WTC11 (cell line): ENCODE measurements around the gene PPP3CA. TPM values are rescaled to one million over a fixed set of nuclear protein-coding genes. Genes with fewer than 3 reads are reported as not detected.

Experiments used
- ATAC-seq: fragments of 200-7000 bp; cut with Tn5 transposase; 2 replicates; pipeline ENCODE4 v1.10.0; 2021; ENCODE audit warnings: mild to moderate bottlenecking, moderate library complexity
- CTCF ChIA-PET: fragments of 300-600 bp; sonication (Branson Sonifier 250); formaldehyde crosslinking; loops from one replicate; lab custom pipeline; 2021; ENCODE audit warnings: antibody characterized with exemption; lab: Charles Lee
- POLR2A ChIA-PET: fragments of 350-600 bp; sonication (Branson Sonifier 250); formaldehyde crosslinking; loops from one replicate; lab custom pipeline; 2021; ENCODE audit warnings: antibody characterized with exemption; lab: Charles Lee
- DNase-seq: peaks from one replicate; pipeline ENCODE4 v3.0.0; 2021; ENCODE audit warnings: low spot score
- H3K27ac Mint-ChIP-seq: 2 replicates; pipeline ENCODE4 v1.8.0; 2021; ENCODE audit warnings: mixed read lengths
- H3K27me3 Mint-ChIP-seq: 2 replicates; pipeline ENCODE4 v1.8.0; 2021; ENCODE audit warnings: low read depth, mild to moderate bottlenecking, moderate library complexity, mixed read lengths
- H3K36me3 Mint-ChIP-seq: 2 replicates; pipeline ENCODE4 v1.8.0; 2021; ENCODE audit warnings: mixed read lengths
- H3K4me1 Mint-ChIP-seq: 2 replicates; pipeline ENCODE4 v1.8.0; 2022; ENCODE audit warnings: mixed read lengths
- H3K4me3 Mint-ChIP-seq: 2 replicates; pipeline ENCODE4 v1.8.0; 2021; ENCODE audit warnings: mild to moderate bottlenecking, moderate library complexity, mixed read lengths
- H3K9me3 Mint-ChIP-seq: 2 replicates; pipeline ENCODE4 v1.8.0; 2021; ENCODE audit warnings: mixed read lengths
- ELF4 ChIP-seq: sonication (generic); formaldehyde crosslinking; IDR thresholded peaks from 2 replicates; pipeline ENCODE4 v1.8.1; 2022; ENCODE audit warnings: low read depth, mild to moderate bottlenecking, moderate library complexity, missing genetic modification reagents
- EMX1 ChIP-seq: fragments of 250-450 bp; sonication (Bioruptor Pico); IDR thresholded peaks from 2 replicates; pipeline ENCODE4 v1.8.0; 2021; ENCODE audit warnings: mild to moderate bottlenecking
- ESRRA ChIP-seq: sonication (generic); formaldehyde crosslinking; IDR thresholded peaks from 2 replicates; pipeline ENCODE4 v1.8.1; 2022; ENCODE audit warnings: mild to moderate bottlenecking, missing genetic modification reagents, borderline replicate concordance
- FOXP1 ChIP-seq: sonication (generic); formaldehyde crosslinking; IDR thresholded peaks from 2 replicates; pipeline ENCODE4 v1.8.0; 2022; ENCODE audit warnings: missing genetic modification reagents, mild to moderate bottlenecking, moderate library complexity, borderline replicate concordance
- GABPB1 ChIP-seq: sonication (generic); formaldehyde crosslinking; IDR thresholded peaks from 2 replicates; pipeline ENCODE4 v1.8.1; 2023; ENCODE audit warnings: mild to moderate bottlenecking, missing genetic modification reagents
- GTF2I ChIP-seq: fragments of 250-450 bp; sonication (Bioruptor Pico); conservative IDR thresholded peaks from 2 replicates; pipeline ENCODE4 v1.4.0; 2021; ENCODE audit warnings: mild to moderate bottlenecking
- NR1H2 ChIP-seq: sonication (generic); formaldehyde crosslinking; IDR thresholded peaks from 2 replicates; pipeline ENCODE4 v1.9.0; 2021; ENCODE audit warnings: mild to moderate bottlenecking, moderate library complexity, missing genetic modification reagents
- PRRX2 ChIP-seq: fragments of 250-450 bp; sonication (Bioruptor Pico); IDR thresholded peaks from 2 replicates; pipeline ENCODE4 v1.8.0; 2021; ENCODE audit warnings: mild to moderate bottlenecking
- RELA ChIP-seq: sonication (generic); formaldehyde crosslinking; IDR thresholded peaks from 2 replicates; pipeline ENCODE4 v1.8.1; 2022; ENCODE audit warnings: missing genetic modification reagents, mild to moderate bottlenecking, borderline replicate concordance
- SMAD3 ChIP-seq: sonication (generic); formaldehyde crosslinking; IDR thresholded peaks from 2 replicates; pipeline ENCODE4 v1.8.0; 2022; ENCODE audit warnings: missing genetic modification reagents, mild to moderate bottlenecking, borderline replicate concordance
- TCF7 ChIP-seq: sonication (generic); formaldehyde crosslinking; IDR thresholded peaks from 2 replicates; pipeline ENCODE4 v1.8.0; 2022; ENCODE audit warnings: mild to moderate bottlenecking, low read depth, missing genetic modification reagents, moderate library complexity
- ZBTB21 ChIP-seq: sonication (generic); formaldehyde crosslinking; IDR thresholded peaks from 2 replicates; pipeline ENCODE4 v1.8.1; 2023; ENCODE audit warnings: mild to moderate bottlenecking, missing genetic modification reagents, borderline replicate concordance
- ZNF423 ChIP-seq: fragments of 250-450 bp; sonication (Bioruptor Pico); IDR thresholded peaks from 2 replicates; pipeline ENCODE4 v2.1.2; 2022; ENCODE audit warnings: mild to moderate bottlenecking, moderate library complexity
- ZNF671 ChIP-seq: fragments of 250-450 bp; sonication (Bioruptor Pico); IDR thresholded peaks from 2 replicates; pipeline ENCODE4 v1.8.0; 2021; ENCODE audit warnings: mild to moderate bottlenecking
- total RNA-seq: library from RNA; stranded (reverse); gene quantifications from 3 replicates; pipeline ENCODE4 v1.2.3, GENCODE V29; 2021
- TF ChIP-seq, protein P1 (sequence below): fragments of 250-450 bp; sonication (Bioruptor Pico); IDR thresholded peaks from 2 replicates; pipeline ENCODE4 v2.1.2; 2022; ENCODE audit warnings: mild to moderate bottlenecking, moderate library complexity
- TF ChIP-seq, protein P2 (sequence below): sonication (generic); formaldehyde crosslinking; IDR thresholded peaks from 2 replicates; pipeline ENCODE4 v1.8.0; 2022; ENCODE audit warnings: mild to moderate bottlenecking, missing genetic modification reagents
- TF ChIP-seq, protein P3 (sequence below): sonication (generic); formaldehyde crosslinking; IDR thresholded peaks from 2 replicates; pipeline ENCODE4 v1.8.1; 2023; ENCODE audit warnings: mild to moderate bottlenecking, missing genetic modification reagents, moderate library complexity
- TF ChIP-seq, protein P4 (sequence below): fragments of 250-450 bp; sonication (Bioruptor Pico); IDR thresholded peaks from 2 replicates; pipeline ENCODE4 v1.9.0; 2021; ENCODE audit warnings: moderate library complexity, mild to moderate bottlenecking, inconsistent platforms, borderline replicate concordance
- TF ChIP-seq, protein P5 (sequence below): sonication (generic); formaldehyde crosslinking; IDR thresholded peaks from 2 replicates; pipeline ENCODE4 v1.8.1; 2023; ENCODE audit warnings: mild to moderate bottlenecking, missing genetic modification reagents, borderline replicate concordance
- TF ChIP-seq, protein P6 (sequence below): sonication (generic); formaldehyde crosslinking; IDR thresholded peaks from 2 replicates; pipeline ENCODE4 v1.8.1; 2023; ENCODE audit warnings: mild to moderate bottlenecking, missing genetic modification reagents, moderate library complexity

PPP3CA gene
- total RNA-seq, 1 experiment from 2014 or later = 41.6 TPM

DNA sequence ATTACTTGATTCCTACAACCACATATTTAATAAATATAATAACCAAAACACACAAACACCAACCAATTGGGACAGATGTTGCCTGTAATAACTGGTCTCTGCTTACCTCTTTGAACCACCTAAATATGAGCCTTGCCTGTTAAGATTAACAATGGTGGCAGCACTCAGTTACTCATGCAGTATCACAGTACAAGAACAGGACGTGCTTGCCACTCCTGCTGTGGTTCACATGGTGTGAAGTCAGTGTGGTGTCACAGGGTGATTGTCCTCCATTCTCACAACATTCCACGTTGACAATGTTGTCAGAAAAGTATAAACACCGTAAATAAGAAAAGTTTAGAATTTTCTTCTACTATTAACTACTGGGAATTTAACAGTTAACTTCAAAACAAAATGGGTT, 365.0 kb downstream of the PPP3CA start:
- POLR2A ChIA-PET = no interaction called here
- no peak overlapping the region for H3K4me3 Mint-ChIP-seq
- no peaks in the 10 kb centered on the region for H3K9me3 Mint-ChIP-seq
- H3K36me3 Mint-ChIP-seq = no peaks in the 10 kb centered on the region
- DNase-seq (no peak), ATAC-seq (no peak)
- H3K4me1 Mint-ChIP-seq = peaks cover 34% of the 10 kb centered on the region
- H3K27me3 Mint-ChIP-seq = no peaks in the 10 kb centered on the region
- CTCF ChIA-PET = no interaction called here
- TF ChIP-seq SMAD3 (CRISPR knock-in tag) = no peak
- TF ChIP-seq ESRRA (CRISPR knock-in tag) = no peak
- TF ChIP-seq, protein P1, sequence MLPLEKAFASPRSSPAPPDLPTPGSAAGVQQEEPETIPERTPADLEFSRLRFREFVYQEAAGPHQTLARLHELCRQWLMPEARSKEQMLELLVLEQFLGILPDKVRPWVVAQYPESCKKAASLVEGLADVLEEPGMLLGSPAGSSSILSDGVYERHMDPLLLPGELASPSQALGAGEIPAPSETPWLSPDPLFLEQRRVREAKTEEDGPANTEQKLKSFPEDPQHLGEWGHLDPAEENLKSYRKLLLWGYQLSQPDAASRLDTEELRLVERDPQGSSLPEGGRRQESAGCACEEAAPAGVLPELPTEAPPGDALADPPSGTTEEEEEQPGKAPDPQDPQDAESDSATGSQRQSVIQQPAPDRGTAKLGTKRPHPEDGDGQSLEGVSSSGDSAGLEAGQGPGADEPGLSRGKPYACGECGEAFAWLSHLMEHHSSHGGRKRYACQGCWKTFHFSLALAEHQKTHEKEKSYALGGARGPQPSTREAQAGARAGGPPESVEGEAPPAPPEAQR (CRISPR knock-in tag) = no peak
- TF ChIP-seq, protein P2, sequence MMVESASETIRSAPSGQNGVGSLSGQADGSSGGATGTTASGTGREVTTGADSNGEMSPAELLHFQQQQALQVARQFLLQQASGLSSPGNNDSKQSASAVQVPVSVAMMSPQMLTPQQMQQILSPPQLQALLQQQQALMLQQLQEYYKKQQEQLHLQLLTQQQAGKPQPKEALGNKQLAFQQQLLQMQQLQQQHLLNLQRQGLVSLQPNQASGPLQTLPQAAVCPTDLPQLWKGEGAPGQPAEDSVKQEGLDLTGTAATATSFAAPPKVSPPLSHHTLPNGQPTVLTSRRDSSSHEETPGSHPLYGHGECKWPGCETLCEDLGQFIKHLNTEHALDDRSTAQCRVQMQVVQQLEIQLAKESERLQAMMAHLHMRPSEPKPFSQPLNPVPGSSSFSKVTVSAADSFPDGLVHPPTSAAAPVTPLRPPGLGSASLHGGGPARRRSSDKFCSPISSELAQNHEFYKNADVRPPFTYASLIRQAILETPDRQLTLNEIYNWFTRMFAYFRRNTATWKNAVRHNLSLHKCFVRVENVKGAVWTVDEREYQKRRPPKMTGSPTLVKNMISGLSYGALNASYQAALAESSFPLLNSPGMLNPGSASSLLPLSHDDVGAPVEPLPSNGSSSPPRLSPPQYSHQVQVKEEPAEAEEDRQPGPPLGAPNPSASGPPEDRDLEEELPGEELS (CRISPR knock-in tag) = no peak
- TF ChIP-seq, protein P3, sequence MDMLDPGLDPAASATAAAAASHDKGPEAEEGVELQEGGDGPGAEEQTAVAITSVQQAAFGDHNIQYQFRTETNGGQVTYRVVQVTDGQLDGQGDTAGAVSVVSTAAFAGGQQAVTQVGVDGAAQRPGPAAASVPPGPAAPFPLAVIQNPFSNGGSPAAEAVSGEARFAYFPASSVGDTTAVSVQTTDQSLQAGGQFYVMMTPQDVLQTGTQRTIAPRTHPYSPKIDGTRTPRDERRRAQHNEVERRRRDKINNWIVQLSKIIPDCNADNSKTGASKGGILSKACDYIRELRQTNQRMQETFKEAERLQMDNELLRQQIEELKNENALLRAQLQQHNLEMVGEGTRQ (CRISPR knock-in tag) = no peak
- TF ChIP-seq TCF7 (CRISPR knock-in tag) = no peak
- TF ChIP-seq ELF4 (CRISPR knock-in tag) = no peak
- no peak for TF ChIP-seq NR1H2 (CRISPR knock-in tag)
- TF ChIP-seq ZBTB21 (CRISPR knock-in tag) = no peak
- TF ChIP-seq, all 79 proteins: peak for 0
- no peak overlapping the region for H3K27ac Mint-ChIP-seq

DNA sequence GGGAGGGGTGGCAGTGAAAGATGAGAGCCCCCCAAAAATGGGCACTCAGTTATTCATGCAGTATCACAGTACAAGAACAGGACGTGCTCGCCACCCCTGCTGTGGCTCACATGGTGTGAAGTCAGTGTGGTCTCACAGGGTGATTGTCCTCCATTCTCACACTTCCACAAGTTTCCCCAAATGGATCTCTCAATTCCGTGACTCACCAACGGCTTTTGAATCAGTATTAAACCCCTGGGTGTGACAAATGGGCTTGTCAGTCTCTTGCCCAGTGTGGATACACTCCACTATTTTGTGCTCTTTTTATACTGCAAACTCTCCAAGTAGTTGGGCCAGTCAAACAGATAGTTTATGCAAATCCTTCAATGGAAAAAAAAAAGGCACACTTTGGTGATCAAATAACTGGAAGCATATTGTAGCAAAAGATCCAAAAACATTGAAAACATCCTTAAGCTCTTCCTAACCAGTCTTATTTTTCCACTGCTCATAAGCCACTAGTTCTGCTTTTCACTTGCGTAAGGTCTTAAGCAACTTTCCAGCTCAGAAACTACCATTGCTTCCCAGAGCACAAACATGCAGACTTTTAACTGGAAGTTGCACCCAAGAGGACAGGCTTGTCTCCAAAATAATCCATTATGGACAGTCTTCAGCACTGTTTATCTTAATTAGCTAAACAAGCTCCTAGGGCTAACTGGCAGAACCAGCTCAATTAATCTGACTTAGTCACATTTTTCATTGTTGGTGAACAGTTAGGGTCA, 365.7 kb downstream of the PPP3CA start:
- DNase-seq (no peak), ATAC-seq (no peak)
- peaks cover 27% of the 10 kb centered on the region for H3K4me1 Mint-ChIP-seq
- H3K27ac Mint-ChIP-seq = no peak overlapping the region
- H3K27me3 Mint-ChIP-seq = no peaks in the 10 kb centered on the region
- no peak overlapping the region for H3K4me3 Mint-ChIP-seq
- ChIA-PET POLR2A (no interaction called here), CTCF (no interaction called here)
- no peaks in the 10 kb centered on the region for H3K9me3 Mint-ChIP-seq
- H3K36me3 Mint-ChIP-seq = no peaks in the 10 kb centered on the region
- TF ChIP-seq, protein P4, sequence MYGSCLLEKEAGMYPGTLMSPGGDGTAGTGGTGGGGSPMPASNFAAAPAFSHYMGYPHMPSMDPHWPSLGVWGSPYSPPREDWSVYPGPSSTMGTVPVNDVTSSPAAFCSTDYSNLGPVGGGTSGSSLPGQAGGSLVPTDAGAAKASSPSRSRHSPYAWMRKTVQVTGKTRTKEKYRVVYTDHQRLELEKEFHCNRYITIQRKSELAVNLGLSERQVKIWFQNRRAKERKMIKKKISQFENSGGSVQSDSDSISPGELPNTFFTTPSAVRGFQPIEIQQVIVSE = no peak
- TF ChIP-seq ZNF671 (CRISPR knock-in tag) = no peak
- TF ChIP-seq RELA (CRISPR knock-in tag) = no peak
- TF ChIP-seq GABPB1 (CRISPR knock-in tag) = no peak
- TF ChIP-seq ZNF423 (CRISPR knock-in tag) = no peak
- no peak for TF ChIP-seq FOXP1 (CRISPR knock-in tag)
- TF ChIP-seq GTF2I (CRISPR knock-in tag) = no peak
- TF ChIP-seq, protein P5, sequence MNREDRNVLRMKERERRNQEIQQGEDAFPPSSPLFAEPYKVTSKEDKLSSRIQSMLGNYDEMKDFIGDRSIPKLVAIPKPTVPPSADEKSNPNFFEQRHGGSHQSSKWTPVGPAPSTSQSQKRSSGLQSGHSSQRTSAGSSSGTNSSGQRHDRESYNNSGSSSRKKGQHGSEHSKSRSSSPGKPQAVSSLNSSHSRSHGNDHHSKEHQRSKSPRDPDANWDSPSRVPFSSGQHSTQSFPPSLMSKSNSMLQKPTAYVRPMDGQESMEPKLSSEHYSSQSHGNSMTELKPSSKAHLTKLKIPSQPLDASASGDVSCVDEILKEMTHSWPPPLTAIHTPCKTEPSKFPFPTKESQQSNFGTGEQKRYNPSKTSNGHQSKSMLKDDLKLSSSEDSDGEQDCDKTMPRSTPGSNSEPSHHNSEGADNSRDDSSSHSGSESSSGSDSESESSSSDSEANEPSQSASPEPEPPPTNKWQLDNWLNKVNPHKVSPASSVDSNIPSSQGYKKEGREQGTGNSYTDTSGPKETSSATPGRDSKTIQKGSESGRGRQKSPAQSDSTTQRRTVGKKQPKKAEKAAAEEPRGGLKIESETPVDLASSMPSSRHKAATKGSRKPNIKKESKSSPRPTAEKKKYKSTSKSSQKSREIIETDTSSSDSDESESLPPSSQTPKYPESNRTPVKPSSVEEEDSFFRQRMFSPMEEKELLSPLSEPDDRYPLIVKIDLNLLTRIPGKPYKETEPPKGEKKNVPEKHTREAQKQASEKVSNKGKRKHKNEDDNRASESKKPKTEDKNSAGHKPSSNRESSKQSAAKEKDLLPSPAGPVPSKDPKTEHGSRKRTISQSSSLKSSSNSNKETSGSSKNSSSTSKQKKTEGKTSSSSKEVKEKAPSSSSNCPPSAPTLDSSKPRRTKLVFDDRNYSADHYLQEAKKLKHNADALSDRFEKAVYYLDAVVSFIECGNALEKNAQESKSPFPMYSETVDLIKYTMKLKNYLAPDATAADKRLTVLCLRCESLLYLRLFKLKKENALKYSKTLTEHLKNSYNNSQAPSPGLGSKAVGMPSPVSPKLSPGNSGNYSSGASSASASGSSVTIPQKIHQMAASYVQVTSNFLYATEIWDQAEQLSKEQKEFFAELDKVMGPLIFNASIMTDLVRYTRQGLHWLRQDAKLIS = no peak
- TF ChIP-seq EMX1 (CRISPR knock-in tag) = no peak
- TF ChIP-seq PRRX2 (CRISPR knock-in tag) = no peak
- TF ChIP-seq, protein P6, sequence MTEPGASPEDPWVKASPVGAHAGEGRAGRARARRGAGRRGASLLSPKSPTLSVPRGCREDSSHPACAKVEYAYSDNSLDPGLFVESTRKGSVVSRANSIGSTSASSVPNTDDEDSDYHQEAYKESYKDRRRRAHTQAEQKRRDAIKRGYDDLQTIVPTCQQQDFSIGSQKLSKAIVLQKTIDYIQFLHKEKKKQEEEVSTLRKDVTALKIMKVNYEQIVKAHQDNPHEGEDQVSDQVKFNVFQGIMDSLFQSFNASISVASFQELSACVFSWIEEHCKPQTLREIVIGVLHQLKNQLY (CRISPR knock-in tag) = no peak
- TF ChIP-seq, protein P2 (CRISPR knock-in tag) = no peak
